GM23248 (cell line): ENCODE results near the gene LRBA.

ENCODE experiments used
- EZH2 ChIP-seq: fragments of 200-600 bp; sonication (generic); IDR thresholded peaks from 2 replicates; pipeline ENCODE4 v1.6.1; 2018; ENCODE audit warnings: antibody characterized with exemption, mild to moderate bottlenecking; ENCODE audit not compliant: insufficient read depth, poor library complexity, severe bottlenecking
- EZH2phosphoT487 ChIP-seq: fragments of 200-600 bp; sonication (generic); IDR thresholded peaks from 2 replicates; pipeline ENCODE4 v1.6.1; 2018; ENCODE audit warnings: antibody characterized with exemption, moderate library complexity, mild to moderate bottlenecking, low read depth; ENCODE audit not compliant: insufficient read depth

GRCh38 chr4:150447356-150447755 is 567.7 kb downstream of the LRBA start:
- TF ChIP-seq EZH2 (no peak), EZH2phosphoT487 (no peak)
